ENCODE results near the gene HTATSF1.

DNA sequence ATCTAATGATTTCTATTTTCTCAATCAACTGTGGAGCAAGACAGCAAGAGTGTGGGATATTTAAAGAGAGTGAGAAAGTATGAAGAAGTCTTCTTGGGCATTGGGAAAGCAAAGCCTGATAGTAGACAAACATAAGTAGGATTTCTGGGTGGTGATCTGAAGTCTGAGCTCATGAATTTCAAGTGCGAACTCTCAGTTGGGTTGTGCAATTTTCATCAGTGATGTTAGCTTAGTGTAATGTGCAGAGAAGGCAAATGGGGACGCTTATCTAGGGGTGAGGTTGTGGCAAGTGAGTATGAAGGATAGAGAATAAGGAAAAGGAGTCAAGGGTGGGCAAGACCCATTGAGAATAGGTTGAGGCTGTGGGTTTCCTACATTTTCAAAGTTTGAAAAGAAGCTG is 58.3 kb downstream of the HTATSF1 start:
- TF ChIP-seq, protein P1, sequence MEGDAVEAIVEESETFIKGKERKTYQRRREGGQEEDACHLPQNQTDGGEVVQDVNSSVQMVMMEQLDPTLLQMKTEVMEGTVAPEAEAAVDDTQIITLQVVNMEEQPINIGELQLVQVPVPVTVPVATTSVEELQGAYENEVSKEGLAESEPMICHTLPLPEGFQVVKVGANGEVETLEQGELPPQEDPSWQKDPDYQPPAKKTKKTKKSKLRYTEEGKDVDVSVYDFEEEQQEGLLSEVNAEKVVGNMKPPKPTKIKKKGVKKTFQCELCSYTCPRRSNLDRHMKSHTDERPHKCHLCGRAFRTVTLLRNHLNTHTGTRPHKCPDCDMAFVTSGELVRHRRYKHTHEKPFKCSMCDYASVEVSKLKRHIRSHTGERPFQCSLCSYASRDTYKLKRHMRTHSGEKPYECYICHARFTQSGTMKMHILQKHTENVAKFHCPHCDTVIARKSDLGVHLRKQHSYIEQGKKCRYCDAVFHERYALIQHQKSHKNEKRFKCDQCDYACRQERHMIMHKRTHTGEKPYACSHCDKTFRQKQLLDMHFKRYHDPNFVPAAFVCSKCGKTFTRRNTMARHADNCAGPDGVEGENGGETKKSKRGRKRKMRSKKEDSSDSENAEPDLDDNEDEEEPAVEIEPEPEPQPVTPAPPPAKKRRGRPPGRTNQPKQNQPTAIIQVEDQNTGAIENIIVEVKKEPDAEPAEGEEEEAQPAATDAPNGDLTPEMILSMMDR (conservative IDR thresholded peaks at IDR 0.05), result no peak
- TF ChIP-seq ZFX (IDR thresholded peaks at IDR 0.05), result no peak
